CD14-positive monocyte (primary cell): ENCODE results near the gene TAF6. TPM values are rescaled to one million over a fixed set of nuclear protein-coding genes. Genes with fewer than 3 reads are reported as not detected.

Source experiments
- DNase-seq, 3 donors: peaks; one replicate each; pipeline ENCODE4 v3.0.0-alpha.2; 2011 to 2022
- H2AFZ ChIP-seq: 2 replicates; pipeline ENCODE4 v1.6.0; 2012; ENCODE audit warnings: mild to moderate bottlenecking, low read depth, low read length, inconsistent platforms; ENCODE audit not compliant: insufficient read depth, poor library complexity, severe bottlenecking
- H3K27ac ChIP-seq, 2 donors: 1 replicate in 1 of 2; 2 replicates in 1 of 2; pipeline ENCODE4 v1.5.1; 2012 to 2013; ENCODE audit warnings: low read length in 2 of 2, control low read depth in 1 of 2, inconsistent platforms in 1 of 2, low read depth in 1 of 2, mild to moderate bottlenecking in 1 of 2
- H3K27me3 ChIP-seq, 2 donors: one replicate each; pipeline versions ENCODE4 v1.6.0 to v1.6.1; 2011 to 2013; ENCODE audit warnings: low read length in 2 of 2; ENCODE audit not compliant: control insufficient read depth in 2 of 2, insufficient read depth in 2 of 2
- H3K36me3 ChIP-seq, 2 donors: replicated peaks in 1 of 2; 1 replicate in 1 of 2; 2 replicates in 1 of 2; pipeline versions ENCODE4 v1.5.1 to v1.6.1; 2012 to 2013; ENCODE audit warnings: low read length in 2 of 2, control low read depth in 1 of 2, inconsistent platforms in 1 of 2, mild to moderate bottlenecking in 1 of 2; ENCODE audit not compliant: insufficient read depth in 2 of 2, control insufficient read depth in 1 of 2
- H3K4me1 ChIP-seq, 2 donors: 1 replicate in 1 of 2; 2 replicates in 1 of 2; pipeline versions ENCODE4 v1.5.1 to v1.6.1; 2012 to 2013; ENCODE audit warnings: low read length in 2 of 2, control low read depth in 1 of 2, inconsistent platforms in 1 of 2, mild to moderate bottlenecking in 1 of 2, moderate library complexity in 1 of 2; ENCODE audit not compliant: insufficient read depth in 2 of 2, control insufficient read depth in 1 of 2
- H3K4me2 ChIP-seq: replicated peaks from 2 replicates; pipeline ENCODE3; 2012; ENCODE audit warnings: low read length, moderate library complexity, mild to moderate bottlenecking; ENCODE audit not compliant: poor library complexity, severe bottlenecking; ENCODE audit errors: extremely low read depth
- H3K4me3 ChIP-seq, 3 experiments: fragments of 200-600 bp in 1 of 3; sonication (generic) in 1 of 3; replicated peaks in 1 of 3; 1 replicate in 2 of 3; 2 replicates in 1 of 3; pipeline ENCODE4 v1.5.1; 2011 to 2013; ENCODE audit warnings: low read length in 3 of 3, mild to moderate bottlenecking in 3 of 3, control low read depth in 2 of 3, low read depth in 2 of 3, inconsistent platforms in 1 of 3, moderate library complexity in 1 of 3
- H3K79me2 ChIP-seq: 2 replicates; pipeline ENCODE4 v1.6.0; 2012; ENCODE audit warnings: mild to moderate bottlenecking, control low read depth, inconsistent platforms, low read length, moderate library complexity; ENCODE audit not compliant: insufficient read depth
- H3K9ac ChIP-seq: 2 replicates; pipeline ENCODE4 v1.6.0; 2017; ENCODE audit warnings: low read length, mild to moderate bottlenecking; ENCODE audit not compliant: insufficient read depth, poor library complexity, severe bottlenecking
- H3K9me3 ChIP-seq, 2 donors: replicated peaks in 1 of 2; 1 replicate in 1 of 2; 2 replicates in 1 of 2; pipeline versions ENCODE4 v1.5.1 to v1.6.1; 2012 to 2013; ENCODE audit warnings: low read length in 2 of 2, control low read depth in 1 of 2; ENCODE audit not compliant: control insufficient read depth in 1 of 2, insufficient read depth in 1 of 2
- H4K20me1 ChIP-seq: 2 replicates; pipeline ENCODE4 v1.6.0; 2012; ENCODE audit warnings: mild to moderate bottlenecking, low read length, control low read depth, moderate library complexity; ENCODE audit not compliant: insufficient read depth
- H3K27ac Mint-ChIP-seq, 7 donors: one replicate each; pipeline ENCODE4 v1.8.0; 2020; ENCODE audit warnings: mild to moderate bottlenecking in 7 of 7, mixed read lengths in 7 of 7, moderate library complexity in 6 of 7, inconsistent platforms in 2 of 7
- H3K27me3 Mint-ChIP-seq, 3 donors: one replicate each; pipeline ENCODE4 v1.8.0; 2021 to 2022; ENCODE audit warnings: low read depth in 3 of 3, mild to moderate bottlenecking in 3 of 3, mixed read lengths in 3 of 3, moderate library complexity in 3 of 3, inconsistent platforms in 1 of 3
- H3K36me3 Mint-ChIP-seq, 2 donors: one replicate each; pipeline ENCODE4 v1.8.0; 2020; ENCODE audit warnings: mixed read lengths in 2 of 2, inconsistent platforms in 1 of 2, mild to moderate bottlenecking in 1 of 2
- H3K4me1 Mint-ChIP-seq: one replicate; pipeline ENCODE4 v1.8.0; 2020; ENCODE audit warnings: mild to moderate bottlenecking, mixed read lengths
- H3K4me3 Mint-ChIP-seq, 2 donors: one replicate each; pipeline ENCODE4 v1.8.0; 2020; ENCODE audit warnings: mild to moderate bottlenecking in 2 of 2, mixed read lengths in 2 of 2, moderate library complexity in 1 of 2
- H3K9me3 Mint-ChIP-seq, 7 donors: one replicate each; pipeline ENCODE4 v1.8.0; 2020 to 2022; ENCODE audit warnings: mixed read lengths in 7 of 7, mild to moderate bottlenecking in 6 of 7, moderate library complexity in 6 of 7, inconsistent platforms in 2 of 7
- CTCF ChIP-seq: fragments of 200-600 bp; IDR thresholded peaks from one replicate; pipeline ENCODE4 v1.8.0; 2022; ENCODE audit warnings: antibody characterized with exemption, mild to moderate bottlenecking
- WGBS: methylation state at CpG from one replicate; pipeline ENCODE4 v1.1.5; 2013; ENCODE audit warnings: missing lambda C conversion rate; ENCODE audit not compliant: insufficient coverage; 5-methylcytosine and 5-hydroxymethylcytosine counted together
- intact Hi-C, 2 donors: fragments of 100-400 bp; cut with micrococcal nuclease; formaldehyde crosslinking; loops; one replicate each; pipeline versions ENCODE4 v1.15.0 to v1.15.1; 2023
- polyA plus RNA-seq, 3 donors: library from polyadenylated mRNA; depleted of rRNA in 1 of 3; unstranded in 2 of 3; stranded (reverse) in 1 of 3; fragments of 300-500 nt in 2 of 3; fragments of >200 nt in 1 of 3; fragmentation: Illumina TruSeq in 2 of 3; gene quantifications; 1 replicate in 2 of 3; 2 replicates in 1 of 3; pipeline ENCODE4 v1.2.3, GENCODE V29; 2012 to 2021

TAF6 gene
- polyA plus RNA-seq, 3 donors = 9.6 to 28.9 (median 11.0) TPM

- no peak overlapping the region for H3K27ac ChIP-seq
- intact Hi-C loops = no loop called here
- no peaks in the 10 kb centered on the region for H3K27me3 ChIP-seq
- TF ChIP-seq CTCF = no peak
- no peaks in the 10 kb centered on the region for H4K20me1 ChIP-seq
- H3K36me3 Mint-ChIP-seq = peaks cover 61 to 64% of the 10 kb centered on the region in 2 donors
- peaks cover 13% of the 10 kb centered on the region for H3K4me1 Mint-ChIP-seq
- H3K4me3 ChIP-seq = no peak overlapping the region
- H3K9me3 ChIP-seq = no peaks in the 10 kb centered on the region
- H3K27me3 Mint-ChIP-seq = peaks cover 0 to 1% (median 0%) of the 10 kb centered on the region in 3 donors
- H3K36me3 ChIP-seq = peaks cover 63 to 65% of the 10 kb centered on the region in 2 donors
- no peaks in the 10 kb centered on the region for H3K9me3 Mint-ChIP-seq
- no peak overlapping the region for H3K4me3 Mint-ChIP-seq
- peaks cover 16% of the 10 kb centered on the region for H3K79me2 ChIP-seq
- H3K4me2 ChIP-seq = no peak overlapping the region
- H2AFZ ChIP-seq = no peak overlapping the region
- H3K9ac ChIP-seq = no peak overlapping the region
- WGBS = 84% methylated on average over 14 of the region's 19 CpGs
- no peak for DNase-seq
- H3K4me1 ChIP-seq = peaks cover 14 to 20% of the 10 kb centered on the region in 2 donors
- H3K27ac Mint-ChIP-seq = peak overlapping the region in 3 of 7 donors; percentile 7 to 58 (median 50)
These were observed 27.6 kb downstream of the TAF6 start for GRCh38 chr7:100091411-100092181.

GRCh38 chr7:100090527-100091410, 28.4 kb downstream of the TAF6 start:
- peaks cover 12% of the 10 kb centered on the region for H3K79me2 ChIP-seq
- no peak for DNase-seq
- Mint-ChIP-seq H3K4me1 (peaks cover 18% of the 10 kb centered on the region), H3K27me3 (peaks cover 0 to 4% (median 1%) of the 10 kb centered on the region in 3 donors), H3K27ac (peak overlapping the region in 3 of 7 donors; percentile 42 to 60 (median 58)), H3K36me3 (peaks cover 55 to 56% of the 10 kb centered on the region in 2 donors), H3K9me3 (no peaks in the 10 kb centered on the region), H3K4me3 (no peak overlapping the region)
- peaks cover 55 to 56% of the 10 kb centered on the region in 2 donors for H3K36me3 ChIP-seq
- no peak for TF ChIP-seq CTCF
- H3K4me1 ChIP-seq = peaks cover 17 to 28% of the 10 kb centered on the region in 2 donors
- H3K9ac ChIP-seq = no peak overlapping the region
- no peaks in the 10 kb centered on the region for H3K9me3 ChIP-seq
- H2AFZ ChIP-seq = no peak overlapping the region
- 92% methylated on average over 8 of the region's 14 CpGs for WGBS
- H3K27ac ChIP-seq = no peak overlapping the region
- no peaks in the 10 kb centered on the region for H4K20me1 ChIP-seq
- no peak overlapping the region for H3K4me3 ChIP-seq
- H3K4me2 ChIP-seq = no peak overlapping the region
- no peaks in the 10 kb centered on the region for H3K27me3 ChIP-seq
- intact Hi-C loops = no loop called here
